Left lobe of liver (tissue), 2 donors: ENCODE measurements around the gene NEDD4L. TPM values are rescaled to one million over a fixed set of nuclear protein-coding genes. Genes with fewer than 3 reads are reported as not detected.

ENCODE experiments used
- ATAC-seq: fragments of 200-7000 bp; cut with Tn5 transposase; one replicate; pipeline ENCODE4 v1.9.1; 2020; ENCODE audit warnings: mild to moderate bottlenecking, moderate library complexity
- DNase-seq: peaks from one replicate; pipeline ENCODE4 v3.0.0-alpha.2; 2020; ENCODE audit warnings: low spot score
- total RNA-seq: library from RNA; stranded (reverse); gene quantifications from one replicate; pipeline ENCODE4 v1.2.1, GENCODE V29; 2021
- donor health status: DM: no; HTN: no; CAD: no; lungs with moderate emphysema.
- donor health status: DM: no; HTN: yes; CAD: no.

The NEDD4L gene
- total RNA-seq, 1 donor from 2014 or later, result 22.3 TPM

DNA sequence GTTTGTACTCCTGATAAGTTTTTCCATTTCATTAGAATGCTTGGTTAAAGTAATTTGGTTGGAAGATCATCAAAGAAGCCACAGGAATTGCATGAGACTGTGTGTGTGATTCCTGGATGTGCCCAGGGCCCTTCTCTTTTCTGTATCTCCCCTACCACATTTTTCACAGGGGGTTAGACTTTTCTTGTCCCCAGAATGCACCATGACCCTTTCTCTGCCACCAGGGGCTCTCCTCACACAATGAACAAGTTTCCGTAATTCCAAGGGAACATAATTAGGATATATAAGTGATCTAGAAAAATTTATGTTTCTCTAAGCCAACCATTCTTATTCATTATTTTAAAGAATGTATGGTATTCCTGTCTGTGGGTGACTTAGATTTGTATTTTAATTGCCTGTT lies 291.8 kb downstream of the NEDD4L start:
- DNase-seq (no peak), ATAC-seq (no peak)

- ATAC-seq (no peak), DNase-seq (no peak)
These were observed 292.6 kb downstream of the NEDD4L start for GRCh38 chr18:58336605-58337004.

DNA sequence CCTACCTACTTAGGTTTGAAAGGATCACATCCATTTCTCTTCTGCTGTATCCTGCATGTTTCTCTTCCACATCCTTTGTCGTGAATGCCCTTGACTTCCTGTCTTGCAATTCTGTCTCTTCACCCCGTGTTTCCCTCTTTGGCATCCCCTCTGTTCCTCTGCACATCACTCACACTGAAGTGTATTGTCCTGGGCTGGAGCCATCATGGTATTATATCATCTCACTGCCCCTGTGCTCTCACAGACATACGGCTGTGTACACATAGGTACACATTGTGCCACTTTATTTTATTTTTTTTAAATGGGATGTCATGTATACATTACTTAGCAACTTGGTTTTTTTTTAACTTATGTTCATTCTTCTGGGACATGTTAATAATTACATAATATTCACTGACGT lies 293.3 kb downstream of the NEDD4L start:
- no peak for ATAC-seq

DNA sequence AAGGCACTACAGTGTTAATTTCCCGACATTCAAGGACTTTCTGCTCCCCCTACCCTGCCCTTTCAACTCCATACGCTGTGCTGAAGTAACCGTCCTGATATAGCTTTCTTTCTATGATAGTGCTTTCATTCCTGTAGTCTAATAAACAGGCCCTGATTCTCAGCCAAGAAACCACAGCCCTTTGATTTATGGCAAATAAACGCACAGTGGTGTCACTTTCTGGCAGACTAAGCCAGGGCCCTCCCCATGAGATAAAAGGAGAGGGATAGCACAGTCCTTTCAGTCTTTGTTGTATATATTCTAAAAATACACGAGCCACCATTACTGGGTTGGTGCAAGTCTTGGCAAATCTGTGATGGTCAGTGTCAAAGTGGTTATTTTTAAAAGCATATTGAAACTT lies 293.7 kb downstream of the NEDD4L start:
- no peak for ATAC-seq
- DNase-seq, result no peak

More for the DNA sequence above, 293.3 kb downstream of the NEDD4L start:
- no peak for DNase-seq

- ATAC-seq, result no peak
- DNase-seq, result no peak
These were observed 294.1 kb downstream of the NEDD4L start for GRCh38 chr18:58338141-58338540.

DNA sequence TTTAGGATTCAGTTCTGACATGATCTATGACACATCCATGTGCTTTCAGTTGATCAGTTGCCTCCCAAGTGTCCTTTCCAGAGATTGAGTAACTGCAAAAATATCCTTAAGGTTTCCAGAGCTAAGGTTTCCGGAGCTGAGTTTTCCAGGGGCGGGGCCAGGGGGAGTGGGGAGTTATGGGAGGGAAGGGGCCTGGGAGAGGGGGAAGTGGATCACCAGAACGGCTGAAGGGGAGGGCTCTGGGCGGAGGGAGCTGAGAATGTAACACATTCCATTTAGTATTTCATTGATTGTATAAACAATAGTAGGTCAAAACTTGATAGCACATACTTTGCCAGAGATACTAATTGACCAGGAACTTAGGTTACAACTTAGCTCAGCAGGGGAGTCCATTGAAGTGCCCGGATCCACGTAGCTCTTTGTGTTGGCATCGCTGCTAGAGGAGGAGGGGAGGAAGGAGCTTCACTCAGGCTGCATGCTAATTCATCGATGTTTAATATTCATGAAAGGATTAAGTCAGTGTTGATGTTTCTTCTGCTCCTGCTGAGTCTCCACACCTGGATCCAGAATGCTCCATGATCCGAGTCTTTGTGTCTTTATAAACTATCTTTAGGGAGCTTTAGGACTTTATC lies 295.1 kb downstream of the NEDD4L start:
- DNase-seq (no peak), ATAC-seq (no peak)

GRCh38 chr18:58339890-58340289 lies 295.9 kb downstream of the NEDD4L start:
- no peak for DNase-seq
- no peak for ATAC-seq

DNA sequence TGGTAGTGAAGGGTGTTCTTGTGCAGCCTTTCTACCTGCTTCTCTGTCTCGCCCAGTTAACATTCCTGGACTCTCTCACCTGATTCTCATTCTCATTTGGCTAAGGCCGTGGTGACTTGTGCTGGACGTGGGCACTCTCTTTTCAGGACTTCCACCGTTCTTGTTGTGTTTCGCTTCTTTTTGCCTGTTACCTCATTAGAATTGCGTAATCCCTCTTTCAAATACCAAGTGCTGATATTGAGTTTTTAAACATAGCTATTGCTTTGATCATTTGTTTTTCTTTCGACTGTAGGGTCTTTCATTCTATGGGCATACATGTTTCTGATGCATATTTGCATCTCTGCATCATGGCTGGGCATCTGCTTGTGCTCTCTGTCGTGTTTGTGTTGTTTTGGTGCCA lies 297.9 kb downstream of the NEDD4L start:
- DNase-seq (no peak), ATAC-seq (peak; percentile 28)

DNA sequence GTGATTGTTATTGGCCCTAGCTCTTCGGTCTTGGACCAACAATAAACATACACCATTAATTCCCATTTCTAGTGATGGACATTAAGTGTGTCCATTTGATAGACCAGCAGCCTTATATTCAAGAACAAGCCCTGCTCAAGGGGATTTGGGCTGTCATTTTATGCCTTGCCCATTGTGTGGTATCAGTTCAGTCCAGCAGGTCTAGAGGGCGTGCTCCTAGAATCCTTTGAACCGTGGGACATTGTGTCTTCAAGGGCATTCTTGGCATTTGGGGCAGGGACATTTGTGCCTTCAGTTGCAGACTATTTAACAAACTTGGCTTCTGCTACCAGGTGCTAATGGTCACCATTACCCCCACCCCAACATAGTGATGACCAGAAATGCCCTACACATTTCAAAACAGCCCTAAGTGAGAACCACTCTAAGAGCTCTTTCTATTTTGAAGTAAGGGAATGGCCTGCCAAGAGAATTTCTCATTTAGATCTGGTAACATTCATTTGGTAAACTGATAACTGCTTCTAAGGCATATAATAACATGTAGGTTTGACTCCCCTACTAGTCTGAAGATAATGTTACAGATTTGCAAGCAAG lies 300.1 kb downstream of the NEDD4L start:
- ATAC-seq (no peak), DNase-seq (no peak)

- DNase-seq (no peak), ATAC-seq (no peak)
These were observed 300.9 kb downstream of the NEDD4L start for GRCh38 chr18:58344861-58345463.

DNA sequence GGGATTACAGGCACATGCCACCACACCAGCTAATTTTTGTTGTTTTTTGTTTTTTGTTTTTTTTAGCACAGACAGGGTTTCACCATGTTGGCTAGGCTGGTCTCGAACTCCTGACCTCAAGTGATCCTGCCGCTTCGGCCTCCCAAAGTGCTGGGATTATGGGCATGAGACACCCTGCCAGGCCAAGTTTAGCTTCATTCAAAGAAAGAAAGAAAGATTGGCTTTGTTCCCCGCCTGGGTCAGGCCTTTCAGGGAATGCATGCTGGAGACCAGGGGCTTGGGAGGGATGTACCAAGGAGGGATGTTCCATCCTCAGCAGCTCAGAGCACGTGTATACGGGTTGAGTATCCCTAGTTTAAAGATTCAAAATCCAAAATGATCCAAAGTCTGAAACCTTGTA lies 301.8 kb downstream of the NEDD4L start:
- ATAC-seq (no peak), DNase-seq (no peak)

DNA sequence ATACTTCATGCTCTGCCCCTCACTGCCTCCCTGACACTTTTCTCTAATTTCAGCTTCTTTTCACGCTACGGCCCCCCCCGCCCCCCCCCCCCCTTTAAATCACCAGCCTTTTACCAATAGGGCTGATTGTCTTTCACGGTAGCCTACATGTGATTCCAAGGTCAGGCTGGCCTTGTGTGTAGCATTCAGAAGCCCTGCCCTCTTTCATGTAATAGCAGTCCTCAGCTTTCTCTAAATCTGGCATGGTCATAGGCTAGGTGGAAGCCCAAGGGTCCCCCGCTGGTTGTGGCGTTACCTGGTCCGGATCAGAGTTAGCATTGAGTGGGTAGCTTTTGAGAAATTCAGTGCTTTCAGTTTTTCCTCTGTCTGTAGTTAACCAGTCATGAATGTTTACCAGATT lies 303.1 kb downstream of the NEDD4L start:
- ATAC-seq (no peak), DNase-seq (no peak)

DNA sequence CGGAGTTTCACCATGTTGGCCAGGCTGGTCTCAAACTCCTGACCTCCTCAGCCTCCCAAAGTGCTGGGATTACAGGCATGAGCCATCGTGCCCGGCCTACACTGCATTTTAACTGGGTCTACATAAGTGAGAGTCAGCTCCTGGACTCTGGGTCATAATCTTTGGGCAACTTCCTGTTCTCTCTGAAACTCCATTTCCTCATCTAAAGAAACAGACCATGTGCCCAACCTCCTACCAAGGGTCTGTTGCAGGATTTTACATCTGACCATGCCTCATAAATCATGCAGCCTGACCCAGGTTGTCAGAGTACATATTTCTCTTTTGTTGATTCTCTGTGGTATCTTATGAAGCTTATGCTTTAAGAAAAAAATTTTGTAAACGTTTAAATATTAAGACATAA lies 304.5 kb downstream of the NEDD4L start:
- DNase-seq (no peak), ATAC-seq (peak; percentile 40)

DNA sequence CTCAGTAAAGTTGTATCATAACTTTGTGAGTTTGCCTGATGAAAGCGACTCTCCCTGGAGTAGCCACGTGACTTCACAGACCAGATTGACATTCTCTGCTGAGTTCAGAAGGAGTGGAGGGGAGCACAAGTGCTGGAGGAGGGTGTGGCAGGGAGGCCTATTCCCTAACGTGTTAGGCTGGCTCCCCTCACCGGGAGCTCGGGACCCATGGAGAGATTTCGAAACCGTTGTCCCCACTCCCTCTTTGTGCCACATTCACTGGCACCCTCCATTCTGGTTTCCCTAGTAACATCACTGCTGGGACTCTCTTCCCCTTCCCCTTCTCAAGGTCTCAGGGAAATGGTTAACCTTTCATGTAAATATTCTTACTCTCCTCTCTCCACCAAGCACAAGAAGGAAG lies 304.9 kb downstream of the NEDD4L start:
- DNase-seq (no peak), ATAC-seq (no peak)

- ATAC-seq (no peak), DNase-seq (no peak)
These were observed 305.6 kb downstream of the NEDD4L start for GRCh38 chr18:58349650-58350049.

- no peak for ATAC-seq
- DNase-seq, result no peak
These were observed 306.5 kb downstream of the NEDD4L start for GRCh38 chr18:58350526-58350925.

- DNase-seq, result no peak
- ATAC-seq, result no peak
These were observed 307.8 kb downstream of the NEDD4L start for GRCh38 chr18:58351776-58352175.

GRCh38 chr18:58353581-58353980 lies 309.6 kb downstream of the NEDD4L start:
- DNase-seq (no peak), ATAC-seq (no peak)

DNA sequence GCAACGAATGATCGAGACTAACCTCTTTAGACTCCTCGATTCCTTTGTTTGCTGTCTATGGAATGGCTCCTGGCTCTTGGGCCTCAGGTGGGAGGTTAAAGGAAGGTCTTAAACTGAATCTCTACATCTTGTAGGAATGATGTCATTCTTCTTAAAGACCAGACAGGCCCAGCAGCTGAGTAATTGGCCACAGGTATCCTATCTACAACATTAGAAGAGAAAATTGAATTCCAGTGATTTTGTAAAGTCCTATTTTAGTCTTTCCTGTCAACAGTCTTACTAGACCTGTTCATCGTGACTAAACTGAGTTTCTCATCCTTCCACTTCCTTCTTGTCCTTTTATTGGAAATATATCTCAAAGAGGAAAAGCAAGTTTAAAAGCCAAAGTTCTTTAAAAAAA lies 310.0 kb downstream of the NEDD4L start:
- DNase-seq, result no peak
- ATAC-seq, result no peak

DNA sequence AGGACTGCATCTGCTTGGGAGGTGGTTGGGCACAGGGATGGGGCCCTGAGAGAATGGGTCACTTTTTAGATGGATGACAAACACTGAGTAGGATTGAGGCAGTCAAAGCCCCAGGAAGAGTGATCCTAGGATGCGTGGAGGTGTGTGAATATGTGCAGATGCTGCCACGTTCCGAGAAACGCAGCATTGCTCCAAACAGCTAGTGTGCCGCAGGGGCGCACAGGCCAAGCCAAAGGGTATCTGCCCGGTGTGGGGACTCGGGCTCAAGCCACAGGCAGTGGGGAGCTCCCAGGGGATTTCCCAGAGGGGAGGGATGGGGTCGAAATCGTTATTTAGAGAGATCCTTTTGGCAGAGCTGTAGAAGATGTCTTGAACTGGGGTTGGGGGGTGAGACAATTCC lies 310.8 kb downstream of the NEDD4L start:
- DNase-seq (no peak), ATAC-seq (no peak)

DNA sequence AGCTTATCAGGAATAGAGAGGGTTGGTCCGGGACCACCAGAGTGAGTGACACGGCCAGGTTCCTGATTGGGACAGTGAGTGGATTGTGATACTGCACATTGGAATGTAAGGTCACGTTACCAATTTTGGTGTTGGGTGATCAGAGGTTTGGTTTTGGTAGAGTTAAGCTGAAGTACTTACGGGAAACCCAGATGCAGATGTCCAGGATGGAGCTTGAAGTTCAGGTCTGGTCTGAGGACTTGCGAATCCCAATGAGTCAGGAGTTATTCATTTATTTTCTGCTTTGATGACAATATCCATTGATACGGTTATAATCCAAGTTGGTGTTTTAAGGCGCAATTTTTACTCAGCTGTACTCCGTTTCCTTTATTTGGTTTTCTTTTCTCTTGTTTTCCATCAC lies 311.2 kb downstream of the NEDD4L start:
- no peak for DNase-seq
- ATAC-seq, result no peak

DNA sequence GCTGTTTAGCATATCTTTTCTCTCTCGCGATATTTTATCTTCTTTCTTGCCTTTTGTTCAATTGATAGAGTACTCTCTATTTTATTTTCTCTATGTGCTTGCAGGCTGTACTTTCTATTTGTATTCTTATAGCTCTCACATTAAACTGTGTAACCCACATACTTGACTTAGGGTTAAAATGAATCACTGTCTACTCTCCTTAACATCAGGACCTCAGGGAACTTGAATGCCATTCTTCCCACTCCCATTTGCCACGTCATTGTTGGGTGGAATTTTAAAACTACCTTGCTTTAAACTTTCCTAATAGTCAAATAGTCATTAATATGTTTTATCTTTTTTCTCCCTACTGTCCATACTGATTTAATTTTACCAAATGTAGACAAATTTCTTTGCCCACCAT lies 315.2 kb downstream of the NEDD4L start:
- ATAC-seq (no peak), DNase-seq (no peak)

- ATAC-seq (no peak), DNase-seq (no peak)
These were observed 315.6 kb downstream of the NEDD4L start for GRCh38 chr18:58359620-58360019.
